DMS79 treated with DMSO at 0.1 percent for 48 hours (cell line): ENCODE measurements around the gene CAPN1.

Experiments used
- DNase-seq: peaks from one replicate; lab custom pipeline; 2025; lab: John Stamatoyannopoulos, UW

Gene CAPN1

DNA sequence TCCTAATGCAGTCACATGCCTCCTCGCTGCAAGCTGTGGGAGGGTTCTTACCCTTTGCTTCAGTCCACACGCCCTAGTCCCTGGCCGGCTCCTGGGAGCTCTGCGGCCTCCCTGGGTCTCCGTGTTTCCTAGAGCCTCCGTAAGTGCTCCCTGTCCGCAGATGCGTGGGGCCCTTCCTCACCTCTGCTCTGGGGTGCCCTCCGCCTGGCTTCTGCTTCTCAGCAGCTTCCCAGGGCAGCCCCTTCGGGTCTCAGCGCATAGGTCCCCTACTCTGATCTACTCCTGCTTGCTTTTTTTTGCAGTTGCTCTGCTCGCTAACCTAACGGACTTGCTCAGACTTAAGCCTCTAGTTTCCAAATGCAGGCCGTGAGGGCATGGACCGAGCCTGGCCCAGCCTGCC is 22.4 kb downstream of the CAPN1 start:
- DNase-seq: no peak

DNA sequence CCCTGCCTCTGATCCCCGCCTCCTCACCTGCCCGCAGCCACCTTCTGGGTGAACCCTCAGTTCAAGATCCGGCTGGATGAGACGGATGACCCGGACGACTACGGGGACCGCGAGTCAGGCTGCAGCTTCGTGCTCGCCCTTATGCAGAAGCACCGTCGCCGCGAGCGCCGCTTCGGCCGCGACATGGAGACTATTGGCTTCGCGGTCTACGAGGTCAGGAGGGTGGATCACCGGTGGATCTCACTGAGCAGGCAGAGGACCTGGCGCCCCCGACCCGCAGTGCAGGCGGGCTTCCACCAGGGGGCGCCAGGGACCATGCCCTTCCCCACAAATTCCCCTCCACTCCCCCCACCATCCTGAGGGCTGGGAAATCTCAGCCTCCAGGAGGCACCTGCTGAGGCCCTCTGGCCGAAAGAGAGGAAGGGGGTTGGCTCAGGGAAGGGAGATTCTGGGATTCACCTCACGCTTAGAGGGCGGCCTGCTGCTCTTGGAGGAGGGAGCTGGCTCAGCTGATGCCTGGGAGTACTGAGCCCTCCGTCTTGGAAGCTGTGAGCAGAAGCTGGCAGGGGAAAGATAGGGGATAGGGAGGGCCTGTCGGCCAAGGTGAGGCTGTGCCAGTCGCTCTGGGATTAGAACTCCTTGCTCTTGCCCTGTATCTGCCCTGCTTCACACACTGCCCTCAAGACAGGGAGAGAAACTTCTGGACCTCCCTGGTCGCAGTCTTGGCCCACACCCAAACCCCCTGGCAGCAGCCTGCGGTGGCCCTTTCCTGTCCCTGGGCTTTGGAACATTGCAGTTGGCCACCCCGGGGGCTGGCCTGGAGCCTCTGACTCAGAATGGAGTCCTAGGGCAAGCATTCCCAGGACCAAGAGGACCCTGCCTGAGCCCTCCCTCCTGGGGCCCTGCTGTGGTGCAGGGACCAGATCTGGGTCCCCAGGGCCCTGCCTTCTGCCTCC is 23.2 kb downstream of the CAPN1 start:
- DNase-seq: no peak

DNA sequence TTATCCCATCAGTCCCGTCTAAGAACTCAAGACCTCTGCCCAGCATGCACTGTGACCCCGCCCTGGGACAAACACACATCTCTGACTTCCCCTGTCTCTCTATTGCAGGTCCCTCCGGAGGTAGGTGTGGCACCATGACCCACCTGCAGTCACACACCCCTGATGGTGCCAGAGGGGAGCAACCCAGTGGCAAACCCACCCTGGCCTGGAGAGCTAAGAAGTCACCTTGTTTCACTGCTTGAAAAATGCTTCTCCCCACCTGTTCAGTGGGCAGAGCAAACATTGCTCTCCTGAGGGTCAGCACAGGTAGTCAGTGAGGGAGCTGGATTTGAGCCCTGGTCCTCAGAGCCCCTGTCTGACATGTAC is 23.9 kb downstream of the CAPN1 start:
- DNase-seq: no peak

DNA sequence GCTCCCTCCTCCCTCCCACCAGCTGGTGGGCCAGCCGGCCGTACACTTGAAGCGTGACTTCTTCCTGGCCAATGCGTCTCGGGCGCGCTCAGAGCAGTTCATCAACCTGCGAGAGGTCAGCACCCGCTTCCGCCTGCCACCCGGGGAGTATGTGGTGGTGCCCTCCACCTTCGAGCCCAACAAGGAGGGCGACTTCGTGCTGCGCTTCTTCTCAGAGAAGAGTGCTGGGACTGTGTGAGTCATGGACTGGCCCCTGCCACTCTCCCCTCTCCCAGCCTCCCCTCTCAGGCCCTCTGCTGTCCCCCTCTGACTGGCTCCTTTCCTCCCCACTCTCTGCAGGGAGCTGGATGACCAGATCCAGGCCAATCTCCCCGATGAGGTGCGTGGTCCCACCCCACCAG is 24.7 kb downstream of the CAPN1 start:
- no peak for DNase-seq

DNA sequence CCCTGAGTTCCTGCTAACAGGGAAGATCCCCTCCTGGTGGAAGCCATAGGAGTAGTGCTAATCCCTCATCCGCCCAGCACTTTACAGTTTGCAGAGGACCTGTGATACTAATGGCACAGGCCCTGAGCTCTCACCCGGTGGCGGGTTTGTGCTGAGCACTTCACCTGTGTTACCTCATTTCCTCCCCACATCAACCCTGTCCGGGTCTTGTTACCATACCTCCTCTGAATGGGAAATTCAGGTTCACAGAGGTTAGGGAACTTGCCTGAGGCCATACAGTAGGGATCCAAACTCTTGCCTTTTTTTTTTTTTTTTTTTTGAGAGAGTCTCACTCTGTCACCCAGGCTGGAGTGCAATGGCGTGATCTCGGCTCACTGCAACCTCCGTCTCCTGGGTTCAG is 25.2 kb downstream of the CAPN1 start:
- no peak for DNase-seq

DNA sequence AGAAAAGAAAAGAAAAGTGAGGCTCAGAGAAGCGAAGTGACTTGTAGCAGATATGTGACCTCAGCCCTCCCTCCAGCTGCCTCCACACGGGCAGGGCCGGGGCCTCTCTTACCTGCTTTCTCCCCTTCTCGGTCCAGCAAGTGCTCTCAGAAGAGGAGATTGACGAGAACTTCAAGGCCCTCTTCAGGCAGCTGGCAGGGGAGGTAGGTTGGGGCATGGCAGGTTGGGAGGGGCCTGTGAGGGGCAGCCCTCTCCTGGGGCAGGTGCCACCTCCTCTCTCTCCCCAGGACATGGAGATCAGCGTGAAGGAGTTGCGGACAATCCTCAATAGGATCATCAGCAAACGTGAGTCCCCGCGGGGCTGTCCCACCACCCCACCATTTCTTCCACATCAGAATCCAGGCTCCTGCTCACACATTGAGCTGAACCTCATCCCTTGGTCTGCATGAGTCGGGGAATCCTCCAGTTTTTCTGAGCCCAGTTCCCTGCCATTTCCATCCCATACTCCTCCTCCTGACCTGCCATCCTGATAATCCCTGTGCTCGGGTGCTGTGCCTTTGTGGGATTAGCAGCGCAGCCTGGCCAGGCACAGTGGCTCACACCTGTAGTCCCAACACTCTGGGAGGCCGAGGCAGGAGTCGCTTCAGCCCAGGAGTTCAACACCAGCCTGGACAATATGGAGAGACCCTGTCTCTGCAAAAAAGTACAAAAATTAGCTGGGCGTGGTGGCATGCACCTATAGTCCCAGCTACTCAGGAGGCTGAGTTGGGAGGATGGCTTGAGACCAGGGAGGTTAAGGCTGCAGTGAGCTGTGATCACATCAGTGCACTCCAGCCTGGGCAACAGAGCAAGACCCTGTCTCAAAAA is 26.4 kb downstream of the CAPN1 start:
- no peak for DNase-seq

DNA sequence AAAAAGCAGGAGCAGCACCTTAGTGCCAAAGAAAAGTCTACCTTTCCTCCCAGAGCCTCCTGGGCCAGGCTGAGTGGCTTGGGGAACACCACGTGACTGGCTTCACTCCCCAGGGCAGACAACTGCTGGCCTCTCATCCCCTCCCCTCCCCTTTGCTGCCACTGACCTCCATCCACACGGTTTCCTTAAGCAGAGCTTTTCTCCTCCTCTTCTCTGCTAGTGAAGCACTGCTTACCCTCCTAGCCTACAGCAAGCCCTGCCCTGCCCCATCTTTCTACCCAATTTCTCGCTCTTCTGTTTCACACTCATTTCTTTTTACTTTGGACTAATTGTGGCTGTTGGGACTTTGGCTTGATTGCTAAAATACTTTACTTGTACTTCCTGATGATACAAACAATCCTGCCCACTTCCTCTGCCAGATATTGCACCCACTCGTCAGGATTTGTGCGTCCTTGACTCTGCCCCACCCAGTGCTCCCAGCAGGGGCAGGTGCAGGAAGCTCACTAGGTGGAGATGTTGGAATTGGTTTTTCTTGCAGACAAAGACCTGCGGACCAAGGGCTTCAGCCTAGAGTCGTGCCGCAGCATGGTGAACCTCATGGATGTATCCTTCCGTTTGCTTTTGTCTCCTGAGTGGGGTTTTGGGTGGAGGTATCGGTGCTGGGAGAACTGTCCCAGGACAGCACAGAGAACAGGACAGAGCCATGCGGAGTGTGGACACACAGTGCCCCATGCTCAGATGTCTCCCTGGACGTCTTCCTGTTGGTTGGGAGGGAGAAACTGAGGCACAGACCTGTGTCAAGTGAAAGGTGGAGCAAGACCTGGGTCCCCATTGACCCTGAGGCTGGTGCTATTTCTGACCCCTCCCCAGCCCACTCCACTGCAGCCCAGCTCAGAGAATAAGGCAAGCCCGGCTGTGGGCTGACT is 27.3 kb downstream of the CAPN1 start:
- DNase-seq: no peak

DNA sequence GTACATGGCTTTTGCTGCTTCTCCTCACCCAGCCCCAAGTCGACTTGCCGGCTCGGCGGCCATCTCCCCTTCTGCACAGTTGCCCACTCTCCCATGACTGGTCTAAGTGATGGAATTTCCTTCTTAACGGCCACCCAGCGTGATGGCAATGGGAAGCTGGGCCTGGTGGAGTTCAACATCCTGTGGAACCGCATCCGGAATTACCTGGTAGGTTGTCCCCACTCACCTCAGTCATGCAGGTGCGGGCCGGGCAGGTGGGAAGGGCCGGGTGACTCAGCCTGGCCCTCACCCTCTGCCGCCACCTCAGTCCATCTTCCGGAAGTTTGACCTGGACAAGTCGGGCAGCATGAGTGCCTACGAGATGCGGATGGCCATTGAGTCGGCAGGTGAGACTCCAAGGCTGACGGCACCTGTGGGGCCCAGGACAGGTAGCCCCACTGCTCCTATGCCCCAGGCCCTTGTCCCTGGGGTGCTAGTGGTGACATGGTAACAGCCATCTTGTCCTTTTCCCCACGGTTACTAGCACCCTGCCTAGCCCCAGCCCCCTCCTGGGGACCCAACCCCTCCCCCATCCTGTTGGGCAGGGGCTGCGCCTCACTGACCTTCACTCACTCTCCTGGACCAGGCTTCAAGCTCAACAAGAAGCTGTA is 28.1 kb downstream of the CAPN1 start:
- no peak for DNase-seq

DNA sequence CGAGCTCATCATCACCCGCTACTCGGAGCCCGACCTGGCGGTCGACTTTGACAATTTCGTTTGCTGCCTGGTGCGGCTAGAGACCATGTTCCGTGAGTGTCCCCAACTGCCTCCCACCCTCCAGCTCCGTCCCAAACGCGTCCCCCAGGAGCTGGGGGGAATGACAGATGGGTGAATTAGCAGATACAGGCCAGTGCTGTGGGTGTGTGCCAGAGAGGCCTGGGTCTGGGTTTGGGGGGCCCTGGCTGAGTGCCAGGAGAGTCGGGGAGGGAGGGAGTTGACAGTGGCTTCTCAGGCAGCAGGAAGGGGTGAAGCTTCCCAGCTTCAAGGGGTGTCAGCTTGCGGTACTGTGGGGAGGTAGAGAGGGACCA is 28.6 kb downstream of the CAPN1 start:
- DNase-seq: no peak

DNA sequence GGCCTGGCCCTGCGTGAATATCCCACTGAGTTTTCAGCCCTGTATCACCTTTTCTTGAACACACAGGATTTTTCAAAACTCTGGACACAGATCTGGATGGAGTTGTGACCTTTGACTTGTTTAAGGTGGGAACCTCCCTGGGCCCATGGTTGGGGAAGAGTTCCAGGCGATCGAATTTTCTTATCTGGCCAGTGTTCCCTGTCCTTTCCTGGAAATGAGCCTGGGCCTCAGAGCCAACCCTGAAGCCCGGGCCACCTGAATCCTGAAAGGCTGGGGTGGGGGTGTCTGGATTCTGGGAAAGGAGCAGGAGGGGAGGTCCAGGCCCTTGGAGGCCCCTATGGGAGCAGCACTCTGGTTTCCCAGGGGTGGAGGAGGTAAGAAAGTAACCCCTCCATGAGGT is 29.0 kb downstream of the CAPN1 start:
- DNase-seq: no peak

DNA sequence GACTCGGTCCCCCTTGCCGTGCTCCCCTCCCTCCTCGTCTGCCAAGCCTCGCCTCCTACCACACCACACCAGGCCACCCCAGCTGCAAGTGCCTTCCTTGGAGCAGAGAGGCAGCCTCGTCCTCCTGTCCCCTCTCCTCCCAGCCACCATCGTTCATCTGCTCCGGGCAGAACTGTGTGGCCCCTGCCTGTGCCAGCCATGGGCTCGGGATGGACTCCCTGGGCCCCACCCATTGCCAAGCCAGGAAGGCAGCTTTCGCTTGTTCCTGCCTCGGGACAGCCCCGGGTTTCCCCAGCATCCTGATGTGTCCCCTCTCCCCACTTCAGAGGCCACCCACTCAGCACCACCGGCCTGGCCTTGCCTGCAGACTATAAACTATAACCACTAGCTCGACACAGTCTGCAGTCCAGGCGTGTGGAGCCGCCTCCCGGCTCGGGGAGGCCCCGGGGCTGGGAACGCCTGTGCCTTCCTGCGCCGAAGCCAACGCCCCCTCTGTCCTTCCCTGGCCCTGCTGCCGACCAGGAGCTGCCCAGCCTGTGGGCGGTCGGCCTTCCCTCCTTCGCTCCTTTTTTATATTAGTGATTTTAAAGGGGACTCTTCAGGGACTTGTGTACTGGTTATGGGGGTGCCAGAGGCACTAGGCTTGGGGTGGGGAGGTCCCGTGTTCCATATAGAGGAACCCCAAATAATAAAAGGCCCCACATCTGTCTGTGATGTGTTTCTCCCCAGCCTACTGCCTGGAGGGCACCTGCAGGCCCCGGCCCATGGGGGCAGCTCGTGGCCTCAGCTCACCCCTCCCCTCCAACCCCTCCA is 29.8 kb downstream of the CAPN1 start:
- no peak for DNase-seq

DNA sequence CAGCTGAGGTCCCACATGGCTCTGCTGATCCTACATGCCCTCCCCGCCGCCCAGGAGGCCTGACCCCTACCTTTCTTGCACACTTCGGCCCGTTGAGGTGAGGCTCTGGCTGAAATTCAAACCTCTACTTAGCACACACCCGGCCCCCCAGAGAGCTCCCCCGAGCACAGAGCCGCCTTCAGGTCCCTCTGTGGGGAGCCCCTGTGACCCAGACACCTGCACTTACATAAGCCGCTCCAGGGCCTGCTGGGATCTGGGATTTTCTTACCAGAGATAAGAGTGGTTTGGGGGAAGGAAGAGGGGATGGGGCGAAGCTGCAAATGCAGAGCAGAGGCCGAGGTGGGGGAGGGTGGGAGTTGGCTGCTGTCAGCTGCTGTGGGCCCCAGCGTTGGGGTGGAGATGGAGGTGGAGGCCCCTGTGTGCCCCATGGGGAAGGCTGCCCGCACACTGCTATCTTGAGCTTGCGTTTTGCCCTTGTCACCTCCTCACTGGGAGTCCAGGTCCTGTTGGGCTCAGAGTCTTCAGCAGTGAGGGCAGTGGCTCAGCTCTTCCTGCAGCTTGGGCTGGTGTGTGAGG is 30.6 kb downstream of the CAPN1 start:
- DNase-seq: no peak

DNA sequence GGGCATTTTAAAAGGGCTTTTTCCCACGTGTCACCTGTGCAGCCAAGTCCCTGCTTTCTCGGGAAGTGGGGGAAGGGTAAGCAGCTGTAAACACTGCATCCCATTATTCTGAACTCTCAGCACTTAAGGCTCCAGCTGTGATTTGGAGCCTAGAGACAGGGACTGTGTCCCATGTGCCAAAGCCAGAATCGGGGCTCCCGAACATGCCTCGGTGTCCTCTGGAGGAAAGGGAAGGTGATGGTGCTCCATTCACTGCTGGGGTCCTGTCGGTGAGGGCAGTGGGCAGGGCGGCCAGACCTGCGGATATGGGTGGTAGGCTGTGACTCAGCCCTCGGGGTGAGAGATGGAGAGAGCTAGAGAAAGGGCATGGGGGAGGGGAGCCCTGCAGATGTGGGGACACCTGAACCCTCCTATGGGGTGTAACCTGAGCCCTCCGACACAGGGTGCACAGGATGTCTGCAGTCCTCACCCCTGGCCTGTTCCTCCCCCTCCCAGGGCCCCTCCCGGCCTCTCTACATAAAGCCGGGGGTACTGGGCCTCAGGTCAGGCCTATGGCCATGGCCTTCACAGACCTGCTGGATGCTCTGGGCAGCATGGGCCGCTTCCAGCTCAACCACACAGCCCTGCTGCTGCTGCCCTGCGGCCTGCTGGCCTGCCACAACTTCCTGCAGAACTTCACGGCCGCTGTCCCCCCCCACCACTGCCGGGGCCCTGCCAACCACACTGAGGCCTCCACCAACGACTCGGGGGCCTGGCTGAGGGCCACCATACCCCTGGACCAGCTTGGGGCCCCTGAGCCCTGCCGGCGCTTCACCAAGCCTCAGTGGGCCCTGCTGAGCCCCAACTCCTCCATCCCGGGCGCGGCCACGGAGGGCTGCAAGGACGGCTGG is 31.8 kb downstream of the CAPN1 start:
- no peak for DNase-seq

DNA sequence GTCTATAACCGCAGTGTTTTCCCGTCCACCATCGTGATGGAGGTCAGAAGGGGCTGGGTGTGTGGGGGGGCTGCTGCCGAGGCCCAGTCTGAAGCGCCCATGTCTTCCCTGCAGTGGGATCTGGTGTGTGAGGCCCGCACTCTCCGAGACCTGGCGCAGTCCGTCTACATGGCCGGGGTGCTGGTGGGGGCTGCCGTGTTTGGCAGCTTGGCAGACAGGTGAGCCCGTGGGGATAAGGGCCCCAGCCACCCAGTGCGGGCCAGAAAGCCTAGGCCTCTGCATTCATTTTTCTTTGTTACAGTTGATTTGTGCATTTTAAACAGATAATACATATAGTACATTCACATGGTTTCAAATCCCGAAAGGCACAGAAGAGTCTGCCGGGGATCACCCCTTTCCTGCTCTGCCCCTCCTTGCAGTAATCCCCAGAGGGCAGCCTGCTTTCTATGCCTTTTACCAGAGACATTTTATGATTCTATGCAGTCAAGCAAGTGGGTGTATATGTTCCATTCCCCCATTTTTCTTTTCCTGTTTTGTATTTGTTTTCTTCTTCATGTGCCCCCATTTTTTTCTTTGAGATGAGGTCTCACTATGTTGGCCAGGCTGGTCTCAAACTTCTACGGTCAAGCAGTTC is 32.6 kb downstream of the CAPN1 start:
- no peak for DNase-seq

DNA sequence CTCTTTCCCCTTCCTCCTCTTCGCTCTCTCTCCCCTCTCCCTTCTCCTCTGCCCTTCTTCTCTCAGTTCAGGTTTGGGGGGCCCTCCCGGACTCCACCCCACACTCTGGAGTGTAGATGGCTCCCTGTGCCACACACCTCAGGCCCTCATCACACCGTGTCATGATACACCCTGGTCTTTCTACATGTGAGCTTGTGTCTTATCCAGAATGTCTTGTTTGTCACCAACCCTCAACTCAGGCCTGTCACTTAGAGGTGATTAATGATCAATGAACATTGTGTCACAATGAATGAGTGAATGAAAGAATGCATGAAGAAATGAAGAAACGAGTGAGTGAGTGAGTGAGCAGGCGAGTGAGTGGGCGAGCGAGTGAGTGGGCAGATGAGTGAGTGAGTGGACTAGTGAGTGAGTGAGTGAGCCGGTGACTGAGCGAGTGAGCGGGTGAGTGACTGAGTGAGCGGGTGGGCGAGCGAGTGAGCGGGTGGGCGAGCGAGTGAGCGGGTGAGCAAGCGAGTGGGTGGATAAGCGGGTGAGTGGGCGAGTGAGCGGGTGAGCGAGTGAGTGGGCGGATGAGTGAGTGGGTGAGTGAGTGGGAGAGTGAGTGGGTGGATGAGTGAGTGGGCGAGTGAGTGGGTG is 33.8 kb downstream of the CAPN1 start:
- DNase-seq: no peak

DNA sequence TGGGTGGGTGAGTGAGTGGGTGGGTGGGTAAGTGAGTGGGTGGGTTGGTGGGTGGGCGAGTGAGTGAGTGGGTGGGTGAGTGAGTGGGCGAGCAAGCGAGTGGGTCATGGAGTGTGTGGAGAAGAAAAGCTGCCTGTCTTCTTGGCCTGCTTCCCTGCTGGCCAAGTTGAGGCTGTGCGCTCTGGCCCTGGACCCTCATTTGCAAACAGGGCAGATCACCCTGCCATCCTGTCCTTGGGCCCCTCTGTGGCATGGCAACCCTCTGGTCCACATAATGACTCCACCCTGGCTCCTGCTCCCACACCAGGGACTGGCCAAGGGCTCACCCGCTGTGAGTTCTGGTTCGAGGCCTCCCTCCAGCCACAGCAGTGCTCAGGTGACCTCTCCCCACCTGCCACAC is 35.1 kb downstream of the CAPN1 start:
- no peak for DNase-seq

DNA sequence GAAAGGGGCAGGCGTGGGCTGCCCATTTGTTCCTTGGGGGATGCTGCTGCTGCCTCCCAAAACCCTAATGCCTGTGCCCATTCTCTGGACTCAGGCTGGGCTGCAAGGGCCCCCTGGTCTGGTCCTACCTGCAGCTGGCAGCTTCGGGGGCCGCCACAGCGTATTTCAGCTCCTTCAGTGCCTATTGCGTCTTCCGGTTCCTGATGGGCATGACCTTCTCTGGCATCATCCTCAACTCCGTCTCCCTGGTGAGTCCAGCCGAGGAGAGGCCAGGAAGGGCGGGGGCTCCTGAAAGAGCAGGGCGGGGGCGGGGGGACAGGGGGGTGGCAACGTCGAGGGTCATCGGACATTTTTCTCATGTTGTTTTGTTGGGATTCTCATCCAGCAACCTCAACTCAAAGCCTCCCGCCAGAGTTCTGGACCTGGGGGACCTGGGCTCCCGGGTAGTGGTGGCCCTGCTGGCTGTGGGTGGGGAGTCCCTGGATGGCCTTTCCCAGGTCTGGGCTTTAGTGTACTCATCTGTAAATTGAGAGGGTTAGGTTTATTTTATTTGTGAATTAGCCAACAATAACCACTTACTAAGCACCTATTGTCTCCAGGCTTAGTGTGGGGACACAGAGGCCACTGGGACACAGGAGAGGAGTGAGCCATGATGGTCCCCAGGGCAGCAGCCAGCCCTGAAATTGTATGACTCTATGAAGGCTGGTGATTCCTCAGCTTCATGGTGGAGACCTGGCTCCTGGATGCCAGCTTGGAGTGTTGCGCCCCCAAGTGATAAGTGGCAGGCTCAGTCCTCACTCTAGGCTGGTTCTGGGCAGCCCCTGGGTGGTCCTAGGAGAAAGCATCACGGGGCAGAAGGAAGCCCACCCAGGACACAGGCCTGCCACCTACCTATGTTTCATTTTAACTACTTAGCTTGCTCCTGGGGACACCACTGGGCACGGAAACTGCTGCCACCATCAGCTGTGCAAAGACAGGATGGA is 36.0 kb downstream of the CAPN1 start:
- DNase-seq: no peak
